OCI-LY1 (cell line): ENCODE measurements around the gene UMAD1.
A peak's percentile ranks its signal among the peaks of the same experiment; 100 is the strongest.

ENCODE experiments used
- H2AFZ ChIP-seq: fragments of 200-600 bp; sonication (generic), shearing (Covaris generic); 2 replicates; pipeline ENCODE4 v1.6.0; 2014; ENCODE audit warnings: antibody characterized with exemption, mild to moderate bottlenecking, low read length
- H3F3A ChIP-seq: fragments of 200-600 bp; sonication (generic), shearing (Covaris generic); 2 replicates; pipeline ENCODE4 v1.6.0; 2014; ENCODE audit warnings: mild to moderate bottlenecking, antibody characterized with exemption, low read length, moderate library complexity; ENCODE audit not compliant: insufficient read depth
- H3K27ac ChIP-seq: fragments of 200-600 bp; sonication (generic); 2 replicates; pipeline ENCODE4 v1.5.1; 2014; ENCODE audit warnings: low read length, mixed run types, mild to moderate bottlenecking, low read depth; ENCODE audit not compliant: poor library complexity, severe bottlenecking
- H3K27me3 ChIP-seq: fragments of 200-600 bp; sonication (generic); 2 replicates; pipeline ENCODE4 v1.6.0; 2014; ENCODE audit warnings: antibody characterized with exemption, mild to moderate bottlenecking, low read length, moderate library complexity; ENCODE audit not compliant: insufficient read depth
- H3K36me3 ChIP-seq: fragments of 200-600 bp; sonication (generic); 2 replicates; pipeline ENCODE4 v1.6.1; 2014; ENCODE audit warnings: mild to moderate bottlenecking, antibody characterized with exemption, low read length, moderate library complexity, mixed read lengths; ENCODE audit not compliant: insufficient read depth
- H3K4me1 ChIP-seq: fragments of 200-600 bp; sonication (generic); 2 replicates; pipeline ENCODE4 v1.5.1; 2014; ENCODE audit warnings: mild to moderate bottlenecking, low read length, moderate library complexity; ENCODE audit not compliant: insufficient read depth, severe bottlenecking
- H3K4me2 ChIP-seq: fragments of 200-600 bp; sonication (generic), shearing (Covaris generic); 2 replicates; pipeline ENCODE4 v1.6.1; 2014; ENCODE audit warnings: low read length
- H3K4me3 ChIP-seq: fragments of 200-600 bp; sonication (generic); 2 replicates; pipeline ENCODE4 v1.5.1; 2014; ENCODE audit warnings: low read length, low read depth, mild to moderate bottlenecking, mixed read lengths; ENCODE audit not compliant: poor library complexity, severe bottlenecking
- H3K79me2 ChIP-seq: fragments of 200-600 bp; shearing (Covaris generic); 2 replicates; pipeline ENCODE4 v1.6.1; 2016; ENCODE audit warnings: mixed run types, low read length, mixed read lengths; ENCODE audit not compliant: insufficient read depth
- H3K9ac ChIP-seq: fragments of 200-600 bp; sonication (generic), shearing (Covaris generic); 2 replicates; pipeline ENCODE4 v1.6.1; 2014; ENCODE audit warnings: mild to moderate bottlenecking, low read length, mixed read lengths
- H3K9me2 ChIP-seq: fragments of 200-600 bp; sonication (generic), shearing (Covaris generic); 2 replicates; pipeline ENCODE4 v1.6.1; 2014; ENCODE audit warnings: low read depth, mild to moderate bottlenecking, low read length, mixed read lengths
- H3K9me3 ChIP-seq: fragments of 200-600 bp; shearing (Covaris generic); 2 replicates; pipeline ENCODE4 v1.6.1; 2014; ENCODE audit warnings: low read length, mixed read lengths
- H4K20me1 ChIP-seq: fragments of 200-600 bp; sonication (generic), shearing (Covaris generic); 2 replicates; pipeline ENCODE4 v1.6.0; 2016; ENCODE audit warnings: mild to moderate bottlenecking, low read length; ENCODE audit not compliant: insufficient read depth
- CTCF ChIP-seq: fragments of 200-600 bp; sonication (generic), shearing (Covaris generic); IDR thresholded peaks from 2 replicates; pipeline ENCODE4 v1.5.1; 2017; ENCODE audit warnings: mild to moderate bottlenecking, antibody characterized with exemption, low read length, moderate library complexity, mixed read lengths
- EZH2 ChIP-seq: fragments of 200-600 bp; sonication (generic), shearing (Covaris generic); IDR thresholded peaks from 2 replicates; pipeline ENCODE4 v1.8.0; 2017; ENCODE audit warnings: borderline replicate concordance, mixed run types, mild to moderate bottlenecking, antibody characterized with exemption, low read length, moderate library complexity, mixed read lengths

UMAD1 gene

DNA sequence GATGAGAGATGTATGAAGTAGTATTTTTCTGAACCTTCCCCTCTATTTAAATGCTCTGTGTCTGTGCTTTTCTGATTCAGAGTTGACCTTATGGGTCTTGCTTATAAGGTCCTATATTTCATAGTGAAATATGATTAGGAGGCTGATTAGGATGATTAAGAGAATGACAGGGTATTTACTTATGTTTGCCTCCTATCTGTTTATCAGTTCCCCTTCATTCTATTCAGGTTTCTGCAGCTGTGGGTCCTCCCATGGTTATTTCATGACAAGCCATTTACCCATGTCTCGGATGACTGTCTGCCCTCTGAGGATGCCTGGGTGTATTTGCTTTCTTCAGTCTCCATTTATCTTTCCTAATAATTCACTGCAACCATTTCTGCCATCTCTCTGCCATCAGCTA lies 61.0 kb downstream of the UMAD1 start:
- no peaks in the 10 kb centered on the region for H3K9me3 ChIP-seq

GRCh38 chr7:7702826-7703225 lies 62.3 kb downstream of the UMAD1 start:
- Histone ChIP-seq H3K4me1 (peaks cover 39% of the 10 kb centered on the region), H3K9ac (no peak overlapping the region), H3K9me2 (no peaks in the 10 kb centered on the region), H3K79me2 (no peaks in the 10 kb centered on the region), H3K4me2 (no peak overlapping the region), H2AFZ (no peak overlapping the region), H3F3A (no peaks in the 10 kb centered on the region), H3K4me3 (no peak overlapping the region), H3K27ac (no peak overlapping the region), H4K20me1 (no peaks in the 10 kb centered on the region), H3K9me3 (no peaks in the 10 kb centered on the region), H3K27me3 (no peaks in the 10 kb centered on the region), H3K36me3 (no peaks in the 10 kb centered on the region)
- TF ChIP-seq EZH2 (no peak), CTCF (no peak)

More for the DNA sequence above, 61.0 kb downstream of the UMAD1 start:
- peak overlapping the region; percentile 52 for H3K27ac ChIP-seq
- no peaks in the 10 kb centered on the region for H3K27me3 ChIP-seq
- H3K4me2 ChIP-seq = no peak overlapping the region
- no peak overlapping the region for H3K4me3 ChIP-seq
- no peak for TF ChIP-seq CTCF
- no peak for TF ChIP-seq EZH2
- H3K4me1 ChIP-seq = peaks cover 36% of the 10 kb centered on the region
- no peaks in the 10 kb centered on the region for H3K79me2 ChIP-seq
- no peaks in the 10 kb centered on the region for H4K20me1 ChIP-seq
- no peaks in the 10 kb centered on the region for H3F3A ChIP-seq
- no peak overlapping the region for H3K9ac ChIP-seq
- H3K9me2 ChIP-seq = no peaks in the 10 kb centered on the region
- no peak overlapping the region for H2AFZ ChIP-seq
- H3K36me3 ChIP-seq = no peaks in the 10 kb centered on the region

DNA sequence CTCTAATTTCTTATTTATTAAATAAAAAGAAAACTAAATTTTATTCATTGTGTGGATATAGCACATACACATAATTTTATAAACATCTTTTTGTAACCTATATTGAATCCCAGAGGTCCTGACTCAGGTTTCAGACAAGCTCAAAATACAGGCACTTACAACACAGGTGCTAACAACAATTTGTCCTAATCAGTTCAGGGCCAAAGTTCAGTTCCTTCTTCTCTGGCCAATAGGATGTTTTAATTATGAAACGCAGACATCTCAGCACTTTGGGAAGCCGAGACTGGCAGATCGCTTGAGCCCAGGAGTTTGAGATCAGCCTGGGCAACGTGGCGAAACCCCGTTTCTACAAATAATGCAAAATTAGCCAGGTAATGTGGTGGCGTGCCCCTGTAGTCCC lies 62.9 kb downstream of the UMAD1 start:
- Histone ChIP-seq H3K79me2 (no peaks in the 10 kb centered on the region), H3K4me1 (peaks cover 35% of the 10 kb centered on the region), H3K9ac (no peak overlapping the region), H3K9me2 (no peaks in the 10 kb centered on the region), H3K4me2 (no peak overlapping the region), H2AFZ (no peak overlapping the region), H4K20me1 (no peaks in the 10 kb centered on the region), H3K27ac (no peak overlapping the region), H3K9me3 (no peaks in the 10 kb centered on the region), H3K27me3 (no peaks in the 10 kb centered on the region), H3K4me3 (no peak overlapping the region), H3F3A (no peaks in the 10 kb centered on the region), H3K36me3 (no peaks in the 10 kb centered on the region)
- TF ChIP-seq EZH2 (no peak), CTCF (no peak)
